ENCODE measurements around the gene TMEM125.

- TF ChIP-seq CTCF (IDR thresholded peaks at IDR 0.05; ENCODE audit: low read length), result no peak
- no peak for TF ChIP-seq EZH2 (IDR thresholded peaks at IDR 0.05; ENCODE audit: borderline replicate concordance, low read length)
Observed at GRCh38 chr1:43276673-43277072, 6.9 kb downstream of the TMEM125 start.

Measured in OCI-LY1 (cell line).